Fibroblast of villous mesenchyme (primary cell): ENCODE results near the gene DLG3. TPM values are rescaled to one million over a fixed set of nuclear protein-coding genes. Genes with fewer than 3 reads are reported as not detected.

Experiments used
- DNase-seq: peaks from one replicate; pipeline ENCODE4 v3.0.0-alpha.2; 2010; ENCODE audit warnings: low read depth
- H3K4me3 ChIP-seq: 2 replicates; pipeline ENCODE4 v1.5.1; 2011; ENCODE audit warnings: low read depth, mild to moderate bottlenecking, low read length
- CTCF ChIP-seq: IDR thresholded peaks from 2 replicates; pipeline ENCODE4 v1.5.1; 2012; ENCODE audit warnings: low read depth, mild to moderate bottlenecking, low read length; ENCODE audit not compliant: insufficient read depth
- total RNA-seq: library from RNA; depleted of rRNA; stranded (reverse); fragments of >200 nt; gene quantifications from 2 replicates; pipeline ENCODE4 v1.2.3, GENCODE V29; 2012

Gene DLG3
- total RNA-seq, 1 donor = 11.7 TPM

DNA sequence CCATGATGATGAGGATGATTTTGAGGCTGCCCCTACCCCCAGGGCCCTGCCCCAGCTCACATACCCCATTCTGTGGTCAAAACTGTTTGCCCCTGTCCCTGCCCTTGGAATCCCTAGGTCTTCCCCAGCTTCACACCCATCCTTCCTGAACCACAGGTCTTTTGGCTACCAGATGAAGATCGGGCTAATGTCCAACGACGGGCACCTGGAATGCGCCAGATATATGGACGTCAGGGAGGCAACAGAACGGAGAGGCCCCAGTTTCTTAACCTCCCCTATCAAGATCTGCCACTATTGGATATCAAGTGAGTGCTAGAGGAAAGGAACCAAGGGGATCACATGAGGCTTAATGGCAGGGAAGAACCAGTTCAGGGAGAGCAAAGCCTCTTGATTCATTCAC is 14.9 kb upstream of the DLG3 start:
- H3K4me3 ChIP-seq = no peak overlapping the region
- DNase-seq = no peak
- TF ChIP-seq CTCF = no peak

GRCh38 chrX:70432936-70433847 is 11.4 kb upstream of the DLG3 start:
- no peak for TF ChIP-seq CTCF
- peak overlapping the region; percentile 81 for H3K4me3 ChIP-seq
- DNase-seq = no peak

DNA sequence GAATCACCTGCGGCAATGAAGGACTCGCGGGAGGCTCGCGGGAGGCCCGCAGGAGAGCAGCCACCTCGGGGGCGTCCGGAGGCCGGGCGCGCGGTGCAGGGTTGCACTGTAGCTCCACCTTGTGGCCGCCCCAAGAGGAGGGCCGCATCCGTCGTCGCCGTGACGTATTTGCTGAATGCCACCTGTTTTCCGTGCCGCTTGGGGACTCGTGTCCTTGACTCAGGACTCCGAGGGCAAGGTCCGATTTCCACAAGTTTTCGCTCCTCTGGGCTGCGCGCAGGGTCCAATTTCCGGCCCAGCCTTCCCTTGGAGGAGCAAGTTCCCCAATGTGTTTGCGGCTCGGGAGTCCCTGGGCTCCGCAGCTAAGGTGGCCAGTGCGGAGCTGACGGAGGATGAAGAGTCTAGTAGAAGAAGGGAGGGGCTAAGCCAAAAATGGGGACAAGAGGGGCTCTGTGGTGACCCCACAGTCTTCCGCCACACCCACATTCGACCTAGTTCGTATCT is 10.7 kb upstream of the DLG3 start:
- H3K4me3 ChIP-seq = peak overlapping the region; percentile 81
- DNase-seq = peak; percentile 53
- TF ChIP-seq CTCF = peak; percentile 49

GRCh38 chrX:70434352-70434866 is 10.2 kb upstream of the DLG3 start:
- peak overlapping the region; percentile 81 for H3K4me3 ChIP-seq
- DNase-seq = peak; percentile 73
- no peak for TF ChIP-seq CTCF

DNA sequence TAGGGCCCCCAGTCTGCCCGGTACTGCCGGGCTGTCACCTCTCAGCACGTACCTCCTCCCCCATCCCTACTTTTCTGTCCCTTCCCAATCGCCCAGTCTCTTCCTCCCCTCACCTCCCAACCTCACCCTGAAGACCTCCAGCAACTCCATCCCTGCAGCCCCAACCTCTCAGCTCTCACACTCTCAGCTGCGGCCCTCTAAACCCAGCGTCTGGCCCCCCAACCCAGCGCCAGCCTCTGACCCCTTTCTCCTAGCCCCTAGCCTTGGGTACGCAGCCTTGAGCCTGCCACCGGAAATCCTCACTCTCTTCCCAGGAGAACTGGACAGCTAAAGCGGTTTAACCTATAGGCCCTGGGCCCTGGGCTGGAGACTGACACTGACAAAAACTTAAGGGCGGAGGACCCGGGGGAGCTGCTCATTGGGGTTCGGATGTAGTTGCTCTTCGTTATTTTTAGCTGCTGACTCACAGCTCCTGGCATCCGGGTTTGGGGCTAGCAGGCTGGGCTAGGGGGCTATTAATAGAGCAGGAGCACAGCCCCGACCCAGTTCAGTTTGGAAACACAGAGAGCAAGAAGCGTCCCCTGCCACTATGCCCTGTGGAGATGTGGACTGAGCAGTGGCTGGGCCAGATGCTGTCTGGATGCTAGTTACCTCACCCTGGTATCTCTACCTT is 9.6 kb upstream of the DLG3 start:
- peak; percentile 29 for DNase-seq

DNA sequence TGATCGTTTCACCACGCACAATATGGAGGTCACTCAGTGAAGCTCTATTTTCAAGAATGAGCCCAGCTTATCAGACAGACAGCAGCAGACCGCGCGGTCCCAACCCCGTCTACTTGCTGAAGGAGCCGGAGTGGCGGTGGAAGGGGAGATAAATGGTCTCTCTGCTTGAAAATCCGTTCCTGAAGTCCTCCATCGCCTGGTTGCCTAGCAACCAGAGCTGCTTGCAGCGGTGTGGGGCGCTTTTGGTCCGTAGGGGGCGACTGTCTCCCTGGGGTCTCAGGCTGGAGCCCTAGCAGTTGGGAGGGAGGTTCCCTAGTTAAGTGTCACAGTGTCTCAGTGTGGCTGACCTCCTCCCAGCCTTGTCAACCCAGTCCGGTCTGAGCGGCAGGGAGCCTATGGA is 8.3 kb upstream of the DLG3 start:
- no peak overlapping the region for H3K4me3 ChIP-seq
- DNase-seq = no peak
- TF ChIP-seq CTCF = no peak

More for the DNA sequence above, 9.6 kb upstream of the DLG3 start:
- H3K4me3 ChIP-seq = peak overlapping the region; percentile 81
- TF ChIP-seq CTCF = no peak
